Measurements from ENCODE around the gene ME2.

ME2 gene

DNA sequence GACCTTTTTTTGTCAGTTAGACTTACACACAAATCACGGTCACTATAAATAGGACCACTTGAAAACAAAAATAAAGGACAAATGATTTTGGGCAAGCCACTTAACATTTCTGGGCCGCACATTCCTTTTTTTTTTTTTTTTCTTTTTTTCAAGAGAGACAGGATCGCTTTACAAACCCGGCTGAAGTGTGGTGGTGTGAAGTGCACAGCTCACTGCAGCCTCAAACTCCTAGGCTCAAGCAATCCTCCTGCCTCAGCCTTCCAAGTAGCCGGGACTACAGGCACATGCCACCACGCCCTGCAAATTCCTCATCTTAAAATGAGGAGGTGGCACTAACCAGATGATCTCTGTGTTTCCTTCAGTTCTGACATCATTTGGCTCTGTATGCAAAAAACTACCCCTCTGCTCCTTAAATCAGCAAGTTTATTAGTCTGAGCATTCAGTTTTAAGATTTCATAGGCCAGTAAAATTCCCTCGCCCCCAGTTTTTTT lies 30.8 kb upstream of the ME2 start:
- no peak for DNase-seq (ENCODE audit: low read depth, low spot score)
- no peak overlapping the region for H3K4me3 ChIP-seq (ENCODE audit: low read depth, low read length)
- ChIA-PET CTCF (interaction anchor here (1.2 kb wide), 1 partner anchor 9 kb away, joined by 3 read pairs; no protein-coding TSS in a partner anchor), POLR2A (interaction anchor here (0.7 to 1.3 kb wide), 2 partner anchors 21 to 182 kb away, joined by 3 read pairs; partner anchors contain the start of gene SMAD4)
- TF ChIP-seq, protein P1, sequence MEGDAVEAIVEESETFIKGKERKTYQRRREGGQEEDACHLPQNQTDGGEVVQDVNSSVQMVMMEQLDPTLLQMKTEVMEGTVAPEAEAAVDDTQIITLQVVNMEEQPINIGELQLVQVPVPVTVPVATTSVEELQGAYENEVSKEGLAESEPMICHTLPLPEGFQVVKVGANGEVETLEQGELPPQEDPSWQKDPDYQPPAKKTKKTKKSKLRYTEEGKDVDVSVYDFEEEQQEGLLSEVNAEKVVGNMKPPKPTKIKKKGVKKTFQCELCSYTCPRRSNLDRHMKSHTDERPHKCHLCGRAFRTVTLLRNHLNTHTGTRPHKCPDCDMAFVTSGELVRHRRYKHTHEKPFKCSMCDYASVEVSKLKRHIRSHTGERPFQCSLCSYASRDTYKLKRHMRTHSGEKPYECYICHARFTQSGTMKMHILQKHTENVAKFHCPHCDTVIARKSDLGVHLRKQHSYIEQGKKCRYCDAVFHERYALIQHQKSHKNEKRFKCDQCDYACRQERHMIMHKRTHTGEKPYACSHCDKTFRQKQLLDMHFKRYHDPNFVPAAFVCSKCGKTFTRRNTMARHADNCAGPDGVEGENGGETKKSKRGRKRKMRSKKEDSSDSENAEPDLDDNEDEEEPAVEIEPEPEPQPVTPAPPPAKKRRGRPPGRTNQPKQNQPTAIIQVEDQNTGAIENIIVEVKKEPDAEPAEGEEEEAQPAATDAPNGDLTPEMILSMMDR (IDR thresholded peaks at IDR 0.05; ENCODE audit: insufficient read depth, low read length, missing control alignments) = no peak

DNA sequence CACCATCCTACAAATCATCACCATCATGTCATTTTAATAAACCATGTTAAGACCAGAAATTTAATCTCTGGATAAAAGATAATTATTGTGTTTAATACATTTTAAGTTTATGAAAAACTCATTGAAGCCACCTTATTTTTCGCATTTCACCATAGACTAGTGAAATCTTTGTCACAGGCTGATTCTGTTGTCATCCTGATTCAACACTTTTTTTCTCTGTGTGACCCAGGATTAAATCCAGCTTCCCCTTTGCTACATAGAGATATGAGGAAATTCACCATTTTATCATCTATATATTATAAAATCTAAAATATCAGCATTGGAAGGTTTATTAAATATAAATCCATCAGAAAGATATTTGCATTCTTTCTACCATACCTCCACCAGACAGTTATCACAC lies 29.9 kb upstream of the ME2 start:
- TF ChIP-seq, protein P1 (IDR thresholded peaks at IDR 0.05; ENCODE audit: insufficient read depth, low read length, missing control alignments) = no peak
- ChIA-PET POLR2A (no interaction called here), CTCF (no interaction called here)
- no peak overlapping the region for H3K4me3 ChIP-seq (ENCODE audit: low read depth, low read length)
- DNase-seq (ENCODE audit: low read depth, low spot score) = no peak

DNA sequence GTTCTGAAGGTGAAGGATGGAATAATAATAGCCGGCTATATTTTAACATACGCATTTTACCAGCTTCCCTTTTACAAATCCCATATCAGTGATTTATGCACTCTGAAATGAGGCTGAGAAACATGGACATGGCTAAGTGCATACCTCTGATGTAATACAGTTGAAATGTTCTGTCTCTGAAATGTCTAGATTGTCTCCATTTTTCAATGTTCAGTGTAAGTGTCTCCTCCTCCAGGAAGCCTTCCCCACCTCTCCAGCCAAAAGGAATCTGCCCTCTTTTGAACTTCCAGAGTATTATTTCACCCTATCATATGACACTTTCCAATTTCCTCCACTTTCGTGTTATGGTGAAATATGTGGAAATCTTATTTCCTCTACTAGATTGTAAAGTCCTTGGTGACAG lies 29.5 kb upstream of the ME2 start:
- no peak overlapping the region for H3K4me3 ChIP-seq (ENCODE audit: low read depth, low read length)
- no peak for DNase-seq (ENCODE audit: low read depth, low spot score)
- TF ChIP-seq, protein P1 (IDR thresholded peaks at IDR 0.05; ENCODE audit: insufficient read depth, low read length, missing control alignments) = no peak
- ChIA-PET CTCF (no interaction called here), POLR2A (no interaction called here)

DNA sequence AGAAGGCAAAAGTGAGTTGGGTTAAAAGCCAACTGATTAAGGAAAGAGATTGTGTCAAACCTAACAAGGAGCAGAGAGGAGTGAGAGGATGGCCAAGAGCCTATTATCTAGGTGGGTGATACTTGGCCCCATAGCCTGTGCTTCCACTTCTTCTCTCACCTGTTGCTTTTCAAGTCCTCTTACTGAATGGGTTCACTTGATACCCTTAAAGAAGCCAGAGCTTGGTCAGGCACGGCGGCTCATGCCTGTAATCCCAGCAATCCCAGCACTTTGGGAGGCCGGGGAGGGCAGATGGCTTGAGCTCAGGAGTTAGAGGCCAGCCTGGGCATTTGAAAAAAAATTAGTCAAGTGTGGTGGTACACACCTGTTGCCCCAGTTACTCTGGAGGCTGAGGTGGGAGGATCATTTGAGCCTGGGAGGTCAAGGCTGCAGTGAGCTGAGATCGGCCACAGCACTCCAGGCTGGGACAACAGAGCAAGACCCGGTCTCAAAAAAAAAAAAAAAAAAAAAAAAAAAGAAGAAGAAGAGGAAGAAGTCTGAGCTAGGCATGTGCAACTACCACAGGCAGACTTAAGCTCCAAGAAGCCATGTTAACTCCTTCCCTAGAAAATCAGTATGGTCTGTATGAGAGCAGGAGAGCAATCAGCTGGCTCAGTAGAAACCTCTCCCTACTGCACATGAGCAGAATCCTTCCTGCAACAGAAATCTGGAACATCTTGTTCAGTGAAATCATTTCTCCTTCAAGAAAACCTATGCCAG lies 28.4 kb upstream of the ME2 start:
- ChIA-PET CTCF (no interaction called here), POLR2A (no interaction called here)
- no peak overlapping the region for H3K4me3 ChIP-seq (ENCODE audit: low read depth, low read length)
- TF ChIP-seq, protein P1 (IDR thresholded peaks at IDR 0.05; ENCODE audit: insufficient read depth, low read length, missing control alignments) = no peak
- DNase-seq (ENCODE audit: low read depth, low spot score) = no peak

DNA sequence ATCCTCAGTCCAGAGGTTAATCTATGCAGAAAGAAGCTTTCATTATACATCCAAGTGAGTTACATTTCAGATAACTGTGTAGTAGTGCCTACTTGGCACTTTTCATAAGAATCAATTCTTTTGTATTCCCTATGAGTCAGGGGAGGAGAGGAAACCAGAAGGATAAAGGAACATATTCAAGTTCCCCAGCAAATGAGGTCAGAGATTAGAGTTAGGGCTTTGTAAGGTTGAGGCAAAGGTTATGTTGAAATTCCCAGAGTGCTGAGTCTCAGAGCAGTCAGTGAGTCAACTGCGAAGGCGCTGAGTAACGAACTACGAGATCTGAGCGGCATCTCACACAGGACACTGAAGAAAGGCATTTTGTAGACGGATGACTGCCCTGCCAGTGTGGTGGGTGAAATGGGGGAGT lies 25.1 kb upstream of the ME2 start:
- CTCF ChIA-PET = interaction anchor here (1.3 to 2.7 kb wide), 2 partner anchors 17 to 33 kb away, joined by 3 to 8 read pairs; no protein-coding TSS in a partner anchor

More for the DNA sequence above, 25.1 kb upstream of the ME2 start:
- no peak overlapping the region for H3K4me3 ChIP-seq (ENCODE audit: low read depth, low read length)
- no peak for DNase-seq (ENCODE audit: low read depth, low spot score)
- POLR2A ChIA-PET = no interaction called here
- TF ChIP-seq, protein P1 (IDR thresholded peaks at IDR 0.05; ENCODE audit: insufficient read depth, low read length, missing control alignments) = no peak

Data from AG04449 (cell line).